HG03342 (cell line): ENCODE results near the gene MSH5.
"Not testable (repeated sequence)": the region's sequence is repeated elsewhere in the genome, so short reads cannot be mapped to it uniquely, and the experiment has no call there.

ENCODE experiments used
- ATAC-seq: cut with Tn5 transposase; IDR thresholded peaks from one replicate; pipeline ENCODE4 v1.9.1; 2021; ENCODE audit warnings: mild to moderate bottlenecking, moderate library complexity; ENCODE audit not compliant: unreplicated experiment

MSH5 gene

DNA sequence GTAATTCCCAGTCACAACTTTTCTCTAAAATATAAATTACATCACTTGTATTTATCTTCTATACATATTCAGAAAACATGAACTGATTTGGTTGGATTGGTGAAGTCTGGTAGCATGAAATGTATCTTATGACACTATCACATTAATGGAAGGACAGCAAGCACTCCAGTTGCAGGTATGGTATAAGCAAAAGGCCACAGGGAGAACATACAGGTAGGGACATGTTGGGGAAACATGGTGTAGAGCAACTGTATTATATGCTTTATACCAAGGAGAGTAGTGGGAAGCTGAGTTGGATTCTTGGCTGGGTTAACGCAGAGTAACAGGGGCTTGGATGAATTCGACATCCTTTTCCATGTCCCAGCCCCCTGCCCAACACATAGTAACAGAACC is 57.2 kb downstream of the MSH5 start:
- no peak for ATAC-seq

DNA sequence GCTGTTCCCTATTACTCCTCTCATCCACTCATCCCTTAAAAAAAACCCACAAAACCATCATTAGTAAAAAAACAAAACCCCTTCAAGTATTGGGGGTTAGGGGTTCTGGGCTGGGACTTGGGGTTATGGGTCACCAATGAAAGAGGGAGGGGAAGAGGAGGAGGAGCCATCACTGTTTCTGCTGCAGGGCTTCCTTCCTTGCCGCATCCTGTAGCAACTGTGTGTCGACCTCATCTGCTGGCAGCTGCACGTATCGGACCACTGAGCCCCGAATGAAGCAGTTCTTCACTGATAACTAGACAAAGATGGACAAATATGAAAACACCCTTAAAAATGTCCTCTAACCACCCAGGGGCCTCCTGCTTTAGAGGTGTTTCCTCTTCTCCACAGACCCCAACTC is 57.8 kb downstream of the MSH5 start:
- ATAC-seq = no peak

DNA sequence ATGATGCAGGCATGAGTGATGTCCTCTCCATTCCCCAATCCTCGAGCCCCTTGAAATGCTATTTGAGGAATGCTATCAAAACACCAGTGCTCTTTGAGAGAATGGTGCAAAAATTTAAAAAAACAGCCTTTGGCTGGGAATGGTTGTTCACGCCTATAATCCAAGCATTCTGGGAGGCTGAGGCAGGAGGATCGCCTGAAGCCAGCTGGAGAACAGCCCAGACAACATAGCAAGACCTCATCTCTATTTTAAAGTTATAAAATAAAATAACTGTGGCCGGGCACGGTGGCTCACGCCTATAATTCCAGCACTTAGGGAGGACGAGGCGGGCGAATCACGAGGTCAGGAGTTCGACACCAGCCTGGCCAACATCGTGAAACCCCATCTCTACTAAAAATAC is 60.0 kb downstream of the MSH5 start:
- no peak for ATAC-seq

DNA sequence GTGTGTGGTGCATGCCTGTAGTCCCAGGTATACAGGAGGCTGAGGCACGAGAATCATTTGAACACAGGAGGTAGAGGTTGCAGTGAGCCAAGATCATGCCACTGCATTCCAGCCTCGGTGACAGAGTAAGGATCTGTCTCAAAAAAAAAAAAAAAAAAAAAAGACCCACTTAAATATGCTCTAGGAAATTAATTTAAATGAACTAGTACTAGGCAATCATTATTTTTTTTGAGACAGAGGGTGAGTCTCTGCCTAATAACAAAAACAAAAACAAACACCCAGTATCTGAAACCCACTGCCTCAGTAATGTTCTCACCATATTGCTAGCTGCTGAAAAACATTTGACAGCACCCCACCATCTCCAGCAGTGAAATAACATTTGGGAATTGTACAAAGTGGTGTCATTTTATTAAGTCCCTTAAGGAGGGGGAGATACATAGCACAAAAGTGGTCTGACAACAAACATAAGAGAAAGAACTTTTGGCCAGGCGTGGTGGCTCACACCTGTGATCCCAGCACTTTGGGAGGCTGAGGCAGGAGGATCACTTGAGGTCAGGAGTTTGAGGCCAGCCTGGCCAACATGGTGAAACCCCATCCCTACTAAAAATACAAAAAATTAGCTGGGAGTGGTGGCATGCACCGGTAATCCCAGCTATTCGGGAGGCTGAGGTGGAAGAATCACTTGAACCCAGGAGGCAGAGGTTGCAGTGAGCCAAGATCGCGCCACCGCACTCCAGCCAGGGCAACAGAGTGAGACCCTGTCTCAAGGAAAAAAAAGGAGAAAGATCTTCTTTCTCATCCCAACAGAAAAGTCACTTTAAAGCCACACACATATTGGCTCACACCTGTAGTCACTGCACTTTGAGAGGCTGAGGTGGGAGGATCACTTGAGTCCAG is 61.5 kb downstream of the MSH5 start:
- ATAC-seq = not testable (repeated sequence)

DNA sequence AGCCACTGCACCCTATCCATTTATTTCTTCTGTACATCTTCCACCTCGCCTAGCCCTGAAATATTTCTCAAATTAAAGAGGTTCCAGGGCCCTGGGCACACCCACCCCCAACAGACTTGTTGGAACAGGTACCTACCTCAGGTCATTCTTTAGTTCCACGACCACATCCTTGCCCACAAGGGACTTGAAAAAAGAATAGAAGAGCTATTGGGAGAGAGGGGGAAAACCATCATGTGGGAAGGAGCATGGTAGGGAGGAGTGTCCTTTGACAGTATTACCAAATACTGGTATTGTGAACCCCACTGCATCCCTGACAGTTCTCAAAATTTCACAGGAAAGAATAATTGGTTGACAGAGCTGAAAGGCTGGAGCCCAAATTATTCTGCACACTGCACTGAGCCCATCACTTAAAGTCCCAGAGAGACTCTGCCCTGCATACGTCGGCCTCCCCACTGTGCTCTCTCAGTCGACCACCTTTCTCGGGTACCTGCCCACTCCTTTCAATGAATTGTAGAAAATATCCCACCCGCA is 66.2 kb downstream of the MSH5 start:
- ATAC-seq = no peak

DNA sequence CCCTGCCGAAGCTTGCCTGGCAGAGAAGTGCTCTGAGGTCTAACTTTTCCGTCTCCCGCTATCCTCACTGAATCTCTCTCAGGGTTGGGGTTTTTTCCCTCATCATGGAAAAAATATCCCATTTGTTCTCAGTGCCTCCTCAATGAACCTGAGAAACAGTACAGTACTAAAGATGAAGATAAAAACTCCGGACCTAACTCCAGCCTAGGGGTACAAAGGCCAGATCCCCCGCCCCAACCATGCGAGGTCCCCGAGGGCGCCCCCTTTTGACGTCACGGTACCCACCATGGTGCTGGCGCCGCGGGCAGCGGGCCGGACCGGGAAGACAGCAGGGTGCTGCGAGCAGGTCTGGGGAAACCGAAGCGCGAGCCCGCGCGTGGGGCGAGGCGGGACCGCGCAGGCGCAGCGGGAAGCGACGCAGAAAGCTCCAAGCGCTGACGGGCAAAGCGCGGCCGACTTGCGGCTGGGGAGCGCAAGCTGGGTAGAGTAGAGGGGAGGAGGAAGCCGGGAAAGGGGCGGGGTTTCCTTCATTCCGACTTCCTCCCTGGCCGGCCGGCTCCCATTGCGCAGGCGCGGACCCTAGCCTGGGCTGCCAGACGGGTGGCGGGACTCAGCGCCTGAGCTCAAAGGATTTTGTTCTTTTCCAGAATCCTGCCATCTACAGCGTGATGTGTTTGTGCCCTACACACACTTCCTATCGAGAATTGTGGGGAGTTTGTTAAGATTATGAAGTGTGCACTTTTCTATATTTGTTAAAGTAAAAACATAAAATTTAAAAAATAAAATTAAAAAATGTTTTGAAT is 66.9 kb downstream of the MSH5 start, which contains the start of gene LSM2:
TSS of gene LSM2 (minus strand) at position 497 of the 803 bp plus-strand sequence. CDS start at position 288, 209 bp downstream.
- peak; percentile 88 for ATAC-seq

DNA sequence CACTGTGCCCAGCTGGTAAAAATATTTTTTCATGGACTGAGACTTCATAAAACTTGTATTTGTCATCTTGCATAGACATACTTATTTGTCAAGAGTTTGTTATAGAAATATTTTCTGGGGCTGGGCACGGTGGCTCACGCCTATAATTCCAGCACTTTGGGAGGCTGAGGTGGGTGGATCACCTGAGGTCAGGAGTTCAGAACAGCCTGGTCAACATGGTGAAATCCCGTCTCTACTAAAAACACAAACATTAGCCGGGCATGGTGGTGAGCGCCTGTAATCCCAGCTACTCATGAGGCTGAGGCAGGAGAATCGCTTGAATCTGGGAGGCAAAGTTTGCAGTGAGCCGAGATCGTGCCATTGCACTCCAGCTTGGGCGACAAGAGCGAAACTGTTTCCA is 68.8 kb downstream of the MSH5 start:
- ATAC-seq = not testable (repeated sequence)

DNA sequence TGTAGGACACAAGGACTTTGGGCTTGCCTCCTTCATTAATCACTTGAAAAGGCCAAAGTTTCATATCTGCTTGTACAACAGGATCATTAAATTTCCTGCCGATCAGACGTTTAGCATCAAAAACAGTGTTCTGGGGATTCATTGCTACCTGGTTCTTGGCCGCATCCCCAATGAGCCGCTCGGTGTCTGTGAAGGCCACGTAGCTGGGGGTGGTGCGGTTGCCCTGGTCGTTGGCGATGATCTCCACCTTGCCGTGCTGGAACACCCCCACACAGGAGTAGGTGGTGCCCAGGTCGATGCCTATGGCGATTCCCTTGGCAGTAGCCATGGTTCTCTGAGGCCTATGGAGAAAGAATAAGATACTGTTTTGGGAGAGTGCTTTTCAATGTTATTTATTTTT is 71.8 kb downstream of the MSH5 start:
- no peak for ATAC-seq
